HG03558 (cell line): Measurements from ENCODE around the gene PLA2G3.
"Not testable (repeated sequence)": the region's sequence is repeated elsewhere in the genome, so short reads cannot be mapped to it uniquely, and the experiment has no call there.

Experiments used
- ATAC-seq: cut with Tn5 transposase; IDR thresholded peaks from one replicate; pipeline ENCODE4 v1.9.1; 2021; ENCODE audit warnings: moderate number of reproducible peaks; ENCODE audit not compliant: unreplicated experiment; ENCODE audit errors: extremely low read depth

PLA2G3 gene

DNA sequence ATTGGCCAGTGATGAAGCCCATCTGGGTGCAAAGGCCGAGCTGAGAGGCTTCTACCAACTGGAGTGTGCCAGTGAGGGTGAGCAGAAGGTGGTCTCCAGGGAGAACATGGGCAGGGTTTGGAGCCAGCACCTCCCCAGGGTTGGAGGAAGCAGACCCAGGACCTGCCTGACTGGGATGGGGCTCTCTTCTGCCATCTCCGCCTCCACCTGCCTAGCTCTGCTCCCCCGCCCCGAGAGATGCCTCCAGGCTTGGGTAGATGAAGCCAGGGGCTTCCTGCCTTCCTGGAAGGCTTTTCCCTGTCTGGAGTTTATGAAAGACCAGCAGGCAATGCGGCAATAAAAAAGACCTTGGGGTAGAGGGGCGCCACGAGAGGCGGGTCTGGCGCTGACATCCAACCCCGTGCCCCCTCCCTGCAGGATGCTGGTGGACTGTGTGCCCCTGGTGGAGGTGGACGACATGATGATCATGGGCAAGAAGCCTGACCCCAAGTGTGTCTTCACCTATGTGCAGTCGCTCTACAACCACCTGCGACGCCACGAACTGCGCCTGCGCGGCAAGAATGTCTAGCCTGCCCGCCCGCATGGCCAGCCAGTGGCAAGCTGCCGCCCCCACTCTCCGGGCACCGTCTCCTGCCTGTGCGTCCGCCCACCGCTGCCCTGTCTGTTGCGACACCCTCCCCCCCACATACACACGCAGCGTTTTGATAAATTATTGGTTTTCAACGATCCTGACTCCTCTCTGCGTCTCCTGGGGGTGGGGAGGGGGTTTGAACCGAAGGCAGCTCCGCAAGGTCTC lies 36.2 kb downstream of the PLA2G3 start:
- ATAC-seq: no peak

DNA sequence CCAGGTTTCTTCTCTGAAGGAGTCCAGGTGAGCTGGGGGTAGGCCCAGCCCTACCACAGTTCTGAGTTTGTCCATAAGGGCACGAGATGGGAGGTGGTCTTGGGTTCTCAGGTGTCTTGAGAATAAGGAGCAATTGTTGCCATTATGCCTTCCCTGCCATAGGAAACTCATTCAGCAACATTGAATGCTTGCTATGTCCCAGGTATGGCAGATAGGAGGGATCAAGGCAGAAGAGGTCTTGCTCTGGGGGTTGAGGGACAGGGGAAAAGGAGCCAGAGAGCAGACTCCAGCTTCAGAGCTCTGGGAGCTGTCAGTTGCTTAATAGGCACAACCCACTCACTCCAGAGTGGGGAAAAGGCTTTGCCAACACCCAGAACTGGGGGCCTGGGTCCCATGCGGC lies 37.2 kb downstream of the PLA2G3 start:
- no peak for ATAC-seq

DNA sequence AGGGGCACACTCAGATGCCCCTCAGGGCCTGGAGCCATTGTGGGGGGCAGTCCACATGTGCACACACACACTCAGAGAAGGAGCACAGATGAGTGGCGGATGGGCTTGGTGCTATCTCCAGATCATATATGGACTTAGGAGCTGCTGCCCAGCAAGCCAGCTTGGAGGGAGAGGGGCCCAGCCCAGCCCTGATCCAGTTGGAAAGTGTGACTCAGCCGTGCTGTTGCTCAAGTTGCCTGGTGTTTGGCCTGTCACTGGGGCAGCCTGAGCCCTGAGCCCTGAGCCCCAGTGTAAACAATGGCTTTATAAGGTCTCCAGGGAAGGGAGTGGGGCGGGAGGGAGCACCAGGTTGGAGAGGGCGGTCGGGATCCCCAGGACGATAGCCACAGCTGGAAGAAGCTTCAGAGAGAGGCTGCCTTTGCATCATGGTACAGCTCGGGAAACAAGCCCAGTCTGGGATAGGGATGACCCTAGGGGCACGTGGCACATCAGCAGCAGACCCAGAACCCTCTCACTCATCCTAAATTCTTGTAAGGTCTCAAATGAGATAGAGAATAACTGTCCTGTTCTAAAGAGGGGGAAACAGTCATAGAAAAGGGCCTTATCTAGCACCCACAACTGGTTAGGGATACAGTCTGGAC lies 37.7 kb downstream of the PLA2G3 start:
- no peak for ATAC-seq

DNA sequence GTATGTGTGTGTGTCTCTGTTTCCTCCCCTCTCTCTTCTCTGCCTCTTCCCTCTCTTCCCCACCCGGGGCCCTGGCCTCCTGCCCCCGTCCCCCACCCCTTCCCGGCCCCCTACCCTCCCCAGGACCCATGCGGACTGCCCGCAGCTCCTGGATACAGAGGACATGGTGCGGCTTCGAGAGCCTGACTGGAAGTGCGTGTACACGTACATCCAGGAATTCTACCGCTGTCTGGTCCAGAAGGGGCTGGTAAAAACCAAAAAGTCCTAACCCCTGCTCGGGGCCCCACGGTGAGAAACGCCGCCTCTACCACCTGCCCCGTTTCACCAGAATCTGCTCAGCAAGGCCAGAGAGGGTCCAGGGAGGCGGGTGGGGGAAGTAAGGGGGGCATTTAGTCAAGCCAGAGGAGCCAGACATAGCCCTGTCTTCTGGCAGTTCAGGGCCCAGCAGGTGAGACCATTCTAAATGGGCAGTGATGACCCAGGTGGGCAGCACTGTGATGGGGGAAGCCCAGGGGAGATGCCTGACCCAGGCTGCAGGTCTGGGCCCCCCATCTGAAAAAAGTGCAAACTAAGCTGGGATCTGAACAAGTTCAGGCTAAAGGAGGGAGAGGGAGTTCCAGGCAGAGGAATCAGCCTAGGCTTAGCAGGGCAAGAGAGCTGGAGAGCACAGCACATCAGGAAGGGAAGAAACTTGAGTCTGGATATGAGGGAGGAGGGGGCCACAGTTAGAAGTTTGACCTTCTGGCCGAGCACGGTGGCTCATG lies 39.4 kb downstream of the PLA2G3 start:
- no peak for ATAC-seq

DNA sequence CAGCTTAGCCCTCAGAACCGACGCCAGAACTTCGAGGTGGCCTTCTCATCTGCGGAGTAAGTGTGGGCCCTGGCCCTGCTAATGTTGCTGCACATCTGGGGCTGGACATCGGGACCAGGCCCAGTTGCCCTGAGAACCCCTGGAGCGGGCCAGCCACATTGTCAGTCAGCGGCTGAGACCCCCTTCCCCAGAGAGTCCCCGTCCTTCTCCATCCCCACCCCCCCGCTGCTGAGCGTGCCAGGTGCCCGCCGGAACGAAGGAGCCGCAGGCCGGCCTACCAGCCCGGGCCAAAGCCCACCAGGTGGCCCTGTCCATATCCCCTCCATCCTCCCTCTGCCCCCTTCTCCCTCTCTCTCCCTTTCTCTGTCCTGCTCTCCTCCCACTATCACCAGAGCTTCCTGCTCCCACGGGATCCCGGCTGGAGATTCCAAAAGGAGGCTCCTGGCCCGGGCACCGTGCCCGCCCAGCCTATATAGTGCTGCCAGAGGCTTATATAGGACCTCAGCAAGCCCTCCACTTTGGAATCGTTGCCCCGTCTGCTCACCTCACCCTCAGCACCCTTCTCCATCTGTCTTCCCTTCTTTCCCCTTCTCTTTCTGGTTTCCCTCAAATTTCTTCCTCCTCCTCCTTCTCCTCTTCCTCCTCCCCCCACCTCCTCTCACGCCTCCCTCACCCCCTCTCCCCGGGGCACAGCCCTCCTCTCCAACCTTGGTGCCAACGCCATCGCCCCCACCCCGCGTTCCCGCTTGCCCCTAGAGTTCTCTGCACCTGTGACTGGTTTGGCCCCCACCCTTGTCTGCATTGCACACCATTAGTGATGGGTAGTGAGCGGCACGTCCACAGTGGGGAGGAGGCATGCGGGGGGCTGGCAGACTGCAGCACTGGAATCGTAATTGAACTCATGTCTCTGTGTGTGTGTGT lies 40.2 kb downstream of the PLA2G3 start:
- no peak for ATAC-seq

DNA sequence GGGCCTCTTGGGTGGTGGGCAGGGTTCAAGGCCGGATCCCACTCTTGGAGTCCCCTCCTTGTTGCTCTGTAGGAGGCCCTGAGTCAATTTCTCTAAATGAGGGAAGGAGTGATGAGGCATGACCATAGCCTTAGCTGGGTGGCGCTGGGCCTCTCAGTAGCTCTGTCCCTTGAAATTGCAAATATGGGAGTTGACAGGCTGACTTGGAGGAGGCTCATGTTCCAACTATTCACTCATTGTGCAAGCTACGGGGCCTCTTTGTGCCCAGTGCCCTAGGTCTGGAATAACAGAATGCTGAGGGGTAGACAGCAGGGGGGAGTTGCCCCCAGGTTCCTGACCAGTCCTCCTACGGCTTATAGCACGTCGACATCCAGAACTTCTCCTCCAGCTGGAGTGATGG lies 40.9 kb downstream of the PLA2G3 start:
- no peak for ATAC-seq

DNA sequence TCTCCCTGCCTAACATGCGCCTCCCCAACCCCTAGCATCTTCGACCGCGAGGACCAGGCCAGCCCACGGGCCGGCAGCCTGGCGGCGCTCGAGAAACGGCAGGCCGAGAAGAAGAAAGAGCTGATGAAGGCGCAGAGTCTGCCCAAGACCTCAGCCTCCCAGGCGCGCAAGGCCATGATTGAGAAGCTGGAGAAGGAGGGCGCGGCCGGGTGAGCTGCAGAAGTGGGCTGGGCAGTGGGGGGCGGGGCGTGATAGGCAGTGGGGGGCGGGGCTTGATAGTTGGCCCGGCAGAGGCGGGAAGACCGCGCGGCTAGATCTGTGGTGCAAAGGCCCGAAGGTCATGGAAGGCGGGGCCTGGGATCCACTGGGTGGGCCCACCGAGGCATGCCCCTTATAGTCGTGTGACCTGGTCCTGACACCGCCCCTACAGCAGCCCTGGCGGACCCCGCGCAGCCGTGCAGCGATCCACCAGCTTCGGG lies 41.6 kb downstream of the PLA2G3 start:
- ATAC-seq: no peak

DNA sequence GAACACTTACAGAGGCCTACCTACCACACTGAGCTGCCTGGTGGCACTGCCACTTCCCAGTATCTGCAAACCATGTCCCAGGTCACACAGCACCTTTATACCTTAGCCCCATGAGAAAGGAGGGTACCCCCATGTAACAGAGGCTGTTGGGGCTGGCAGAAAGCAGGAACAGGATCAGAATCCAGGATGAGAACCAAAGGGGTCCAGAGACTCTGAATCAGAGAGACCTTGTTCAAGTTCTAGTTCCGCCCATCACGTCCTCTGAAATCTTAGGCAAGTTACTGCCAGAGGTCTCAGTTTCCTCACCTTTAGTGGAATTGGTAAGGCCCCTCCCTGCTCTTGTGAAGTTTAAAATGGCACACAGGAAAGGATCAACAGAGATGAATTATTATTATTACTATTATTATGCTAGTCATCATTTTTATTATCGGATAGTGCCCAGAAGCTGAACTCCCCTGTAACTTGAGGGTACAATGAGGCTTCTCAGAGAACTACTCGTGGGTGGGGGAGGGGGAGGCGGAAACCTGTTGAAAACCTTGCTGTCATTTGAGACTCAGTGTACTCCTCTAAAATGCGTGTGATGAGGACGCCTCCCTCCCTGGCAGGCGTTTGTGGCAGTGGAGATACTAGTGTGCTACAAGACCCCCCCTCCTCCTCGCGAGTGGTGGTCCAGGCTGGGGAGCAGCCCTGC lies 42.2 kb downstream of the PLA2G3 start:
- ATAC-seq: no peak

DNA sequence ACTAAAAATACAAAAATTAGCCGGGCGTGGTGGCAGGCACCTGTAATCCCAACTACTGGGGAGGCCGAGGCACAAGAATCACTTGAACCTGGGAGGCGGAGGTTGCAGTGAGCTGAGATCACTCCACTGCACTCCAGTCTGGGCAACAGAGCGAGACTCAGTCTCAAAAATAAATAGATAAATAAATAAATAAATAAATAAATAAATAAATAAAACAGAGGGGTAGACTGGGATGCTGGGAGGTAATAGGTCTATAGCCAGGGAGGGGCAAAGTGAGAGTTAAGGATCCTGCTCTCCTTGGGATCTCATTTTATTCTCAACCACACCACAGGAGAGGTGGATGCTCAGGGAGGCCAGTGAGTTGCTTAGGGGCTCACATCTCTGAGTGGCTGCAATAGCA lies 42.8 kb downstream of the PLA2G3 start:
- ATAC-seq: not testable (repeated sequence)

DNA sequence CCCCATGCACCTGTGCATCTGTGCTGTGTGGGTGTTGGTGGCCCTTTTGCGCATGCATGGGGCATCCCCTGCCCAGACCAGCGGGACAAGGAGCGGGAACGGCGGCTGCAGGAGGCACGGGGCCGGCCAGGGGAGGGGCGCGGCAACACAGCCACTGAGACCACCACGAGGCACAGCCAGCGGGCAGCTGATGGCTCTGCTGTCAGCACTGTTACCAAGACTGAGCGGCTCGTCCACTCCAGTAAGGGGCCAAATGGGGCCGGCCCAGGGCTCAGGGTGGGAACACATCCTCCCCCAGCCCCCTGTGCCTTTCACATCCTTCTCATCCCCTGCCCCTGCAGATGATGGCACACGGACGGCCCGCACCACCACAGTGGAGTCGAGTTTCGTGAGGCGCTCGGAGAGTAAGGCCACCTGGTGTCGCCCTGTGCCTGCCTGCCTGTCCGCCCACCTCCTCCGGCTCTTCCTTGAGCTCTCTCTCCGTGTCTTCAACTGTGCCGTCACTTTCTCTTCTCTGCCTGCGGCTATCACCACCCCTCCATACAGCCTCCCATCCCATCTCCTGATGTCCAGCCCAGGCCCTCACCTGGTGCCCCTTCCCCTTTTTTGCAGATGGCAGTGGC lies 43.5 kb downstream of the PLA2G3 start:
- ATAC-seq: no peak

DNA sequence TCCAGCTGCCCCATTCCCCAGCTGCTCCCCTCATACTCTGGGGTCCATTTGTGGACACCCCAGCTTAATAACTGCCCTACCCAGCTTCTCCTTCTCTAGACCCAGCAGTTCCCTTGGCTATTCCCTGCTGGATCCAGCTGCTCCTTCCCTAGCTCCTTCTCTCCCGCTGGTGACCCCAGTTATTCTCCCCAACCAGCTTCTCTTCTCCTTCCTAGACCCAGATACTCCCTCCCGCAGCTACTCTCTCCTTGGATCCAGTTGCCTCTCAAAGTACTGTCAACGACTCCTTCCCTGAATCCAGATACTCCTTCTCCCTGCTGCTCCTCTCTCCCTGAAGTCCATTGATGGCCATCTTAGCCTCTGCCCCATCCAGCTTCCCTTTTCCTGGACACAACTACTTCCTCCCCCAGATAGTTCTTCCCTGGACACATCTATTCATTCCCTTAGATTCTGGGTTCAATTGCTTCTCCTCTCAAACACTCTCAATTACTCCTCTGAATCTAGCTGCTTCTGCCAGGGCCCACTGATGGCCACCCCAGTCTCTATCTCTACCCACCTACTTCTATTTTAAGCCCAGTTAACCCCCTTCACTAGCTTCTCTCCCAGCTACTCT lies 44.6 kb downstream of the PLA2G3 start:
- ATAC-seq: no peak

DNA sequence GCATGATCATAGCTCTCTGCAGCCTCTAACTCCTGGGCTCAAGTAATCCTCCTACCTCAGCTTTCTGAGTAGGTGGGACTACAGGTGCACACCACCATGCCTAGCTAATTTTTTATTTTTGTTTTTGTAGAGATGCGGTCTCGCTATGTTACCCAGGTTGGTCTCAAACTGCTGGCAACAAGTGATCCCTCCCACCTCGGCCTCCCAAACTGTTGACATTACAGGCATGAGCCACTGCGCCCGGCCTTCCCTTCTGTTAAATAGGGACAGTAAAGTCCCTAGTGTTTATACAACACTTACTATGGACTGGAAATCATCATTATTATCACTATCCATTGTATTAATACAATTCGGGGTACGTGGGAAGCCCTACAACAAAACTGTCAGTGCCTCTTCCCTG lies 45.6 kb downstream of the PLA2G3 start:
- ATAC-seq: no peak

DNA sequence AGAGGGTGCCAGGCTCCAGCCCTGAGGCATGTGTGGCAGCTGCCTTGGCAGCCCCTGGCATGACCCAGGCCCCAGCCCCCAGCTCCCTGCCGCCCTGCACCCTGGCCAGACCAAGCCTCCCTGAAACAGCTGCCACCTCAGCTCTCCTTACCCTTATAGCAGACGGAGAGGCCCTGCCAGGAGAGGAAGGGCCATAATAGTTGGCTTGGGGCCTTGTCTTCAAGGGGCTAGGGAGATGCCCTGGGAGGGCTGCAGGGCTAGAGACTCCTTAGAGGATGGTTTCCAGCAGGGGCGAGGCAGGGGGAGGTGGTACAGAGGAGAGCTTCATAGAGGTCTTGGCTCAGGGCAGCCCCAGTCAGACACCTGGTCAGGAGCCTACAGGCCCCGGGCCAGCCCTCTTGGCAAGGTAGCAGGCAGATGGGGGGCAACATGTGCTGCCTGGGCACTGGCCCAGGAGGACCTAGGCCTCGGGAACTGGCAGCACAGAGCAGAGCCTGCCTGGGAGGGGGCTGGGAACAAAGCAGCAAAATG lies 46.2 kb downstream of the PLA2G3 start:
- ATAC-seq: no peak

DNA sequence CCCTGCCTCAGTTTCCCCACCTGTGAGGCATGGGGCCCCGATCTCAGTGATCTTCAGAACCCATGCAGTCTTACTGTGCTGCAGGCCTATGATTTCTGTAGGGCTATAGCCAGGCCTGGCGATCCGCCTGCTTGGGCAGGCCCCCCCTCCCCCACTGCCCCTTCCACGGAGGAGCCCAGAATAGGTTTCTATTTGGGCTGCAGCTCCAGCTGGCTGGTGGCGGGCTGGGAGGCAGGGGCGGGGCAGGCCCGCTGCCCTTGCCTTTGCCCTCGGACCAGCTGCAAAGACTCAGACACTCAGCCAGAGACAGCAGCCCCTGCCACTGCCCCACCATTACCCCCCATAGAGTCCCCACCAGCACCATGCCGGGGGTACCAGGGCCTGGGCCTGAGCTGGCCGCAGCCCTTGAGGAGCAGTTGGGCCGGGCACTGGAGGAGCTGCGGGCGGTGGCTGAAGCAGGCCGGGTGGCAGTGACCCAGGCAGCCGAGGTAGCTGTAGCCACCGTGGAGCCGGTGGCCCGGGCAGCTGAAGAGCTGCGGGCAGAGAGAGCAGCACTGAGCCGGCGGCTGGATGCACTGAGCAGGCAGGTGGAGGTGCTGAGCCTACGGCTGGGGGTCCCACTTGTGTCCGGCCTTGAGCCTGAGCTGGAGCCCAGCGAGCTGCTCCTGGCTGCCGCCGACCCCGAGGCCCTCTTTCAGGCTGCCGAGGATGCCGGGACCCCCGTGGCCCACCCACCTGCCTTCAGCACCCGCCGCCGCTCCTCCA lies 47.0 kb downstream of the PLA2G3 start:
- no peak for ATAC-seq

DNA sequence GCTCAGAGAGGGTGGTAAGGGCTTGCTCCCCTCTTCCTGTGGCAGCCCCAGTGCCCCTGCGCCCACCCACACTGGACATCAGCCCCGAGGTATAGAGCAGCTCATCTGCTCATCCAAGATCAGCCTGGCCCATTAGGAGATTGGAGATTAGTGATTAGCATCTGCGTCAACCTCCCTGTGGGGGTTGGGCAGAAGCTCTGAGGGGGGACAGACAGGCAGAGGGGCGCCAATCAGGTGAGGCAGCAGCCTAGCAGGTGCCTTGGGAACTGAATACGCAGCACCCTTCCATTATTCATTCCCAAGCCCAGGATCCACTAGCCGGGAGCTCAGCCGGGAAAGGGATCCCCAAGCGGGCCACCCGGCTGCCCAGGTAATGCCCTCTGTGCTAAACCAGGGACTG lies 48.1 kb downstream of the PLA2G3 start:
- ATAC-seq: no peak

DNA sequence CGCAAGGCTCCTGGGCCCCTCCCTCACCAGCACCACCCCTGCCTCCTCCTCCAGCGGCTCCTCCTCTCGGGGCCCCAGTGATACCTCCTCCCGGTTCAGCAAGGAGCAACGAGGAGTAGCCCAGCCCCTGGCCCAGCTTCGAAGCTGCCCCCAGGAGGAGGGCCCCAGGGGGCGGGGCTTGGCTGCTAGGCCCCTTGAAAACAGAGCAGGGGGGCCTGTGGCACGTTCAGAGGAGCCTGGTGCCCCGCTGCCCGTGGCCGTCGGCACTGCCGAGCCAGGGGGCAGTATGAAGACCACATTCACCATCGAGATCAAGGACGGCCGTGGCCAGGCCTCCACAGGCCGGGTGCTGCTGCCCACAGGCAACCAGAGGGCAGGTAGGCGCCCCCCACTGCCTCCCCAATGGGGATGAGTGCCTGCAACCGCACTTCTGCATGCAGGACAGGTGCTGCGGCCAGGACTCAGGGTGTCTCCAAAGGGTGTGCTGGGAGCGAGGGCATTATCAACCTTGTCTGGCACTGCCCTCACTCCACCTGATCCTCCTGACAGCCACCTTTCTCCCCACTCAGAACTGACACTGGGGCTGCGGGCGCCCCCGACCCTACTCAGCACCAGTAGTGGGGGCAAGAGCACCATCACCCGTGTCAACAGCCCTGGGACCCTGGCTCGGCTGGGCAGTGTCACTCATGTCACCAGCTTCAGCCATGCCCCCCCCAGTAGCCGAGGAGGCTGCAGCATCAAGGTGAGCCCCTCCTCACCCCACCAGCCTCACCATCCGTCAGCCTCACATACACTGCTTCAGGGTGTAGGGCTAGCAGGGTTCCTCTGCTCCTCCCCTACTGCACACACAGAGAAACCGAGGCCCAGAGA lies 49.0 kb downstream of the PLA2G3 start:
- no peak for ATAC-seq
